GM18499 (cell line): ENCODE data around the gene PSMG4.

Experiments used
- ATAC-seq: cut with Tn5 transposase; IDR thresholded peaks from one replicate; pipeline ENCODE4 v1.9.1; 2021; ENCODE audit warnings: moderate number of reproducible peaks; ENCODE audit not compliant: insufficient read depth, unreplicated experiment

Gene PSMG4

GRCh38 chr6:3272911-3273547 is 14.3 kb downstream of the PSMG4 start:
- ATAC-seq, result no peak

GRCh38 chr6:3273707-3274521 is 15.2 kb downstream of the PSMG4 start:
- no peak for ATAC-seq

DNA sequence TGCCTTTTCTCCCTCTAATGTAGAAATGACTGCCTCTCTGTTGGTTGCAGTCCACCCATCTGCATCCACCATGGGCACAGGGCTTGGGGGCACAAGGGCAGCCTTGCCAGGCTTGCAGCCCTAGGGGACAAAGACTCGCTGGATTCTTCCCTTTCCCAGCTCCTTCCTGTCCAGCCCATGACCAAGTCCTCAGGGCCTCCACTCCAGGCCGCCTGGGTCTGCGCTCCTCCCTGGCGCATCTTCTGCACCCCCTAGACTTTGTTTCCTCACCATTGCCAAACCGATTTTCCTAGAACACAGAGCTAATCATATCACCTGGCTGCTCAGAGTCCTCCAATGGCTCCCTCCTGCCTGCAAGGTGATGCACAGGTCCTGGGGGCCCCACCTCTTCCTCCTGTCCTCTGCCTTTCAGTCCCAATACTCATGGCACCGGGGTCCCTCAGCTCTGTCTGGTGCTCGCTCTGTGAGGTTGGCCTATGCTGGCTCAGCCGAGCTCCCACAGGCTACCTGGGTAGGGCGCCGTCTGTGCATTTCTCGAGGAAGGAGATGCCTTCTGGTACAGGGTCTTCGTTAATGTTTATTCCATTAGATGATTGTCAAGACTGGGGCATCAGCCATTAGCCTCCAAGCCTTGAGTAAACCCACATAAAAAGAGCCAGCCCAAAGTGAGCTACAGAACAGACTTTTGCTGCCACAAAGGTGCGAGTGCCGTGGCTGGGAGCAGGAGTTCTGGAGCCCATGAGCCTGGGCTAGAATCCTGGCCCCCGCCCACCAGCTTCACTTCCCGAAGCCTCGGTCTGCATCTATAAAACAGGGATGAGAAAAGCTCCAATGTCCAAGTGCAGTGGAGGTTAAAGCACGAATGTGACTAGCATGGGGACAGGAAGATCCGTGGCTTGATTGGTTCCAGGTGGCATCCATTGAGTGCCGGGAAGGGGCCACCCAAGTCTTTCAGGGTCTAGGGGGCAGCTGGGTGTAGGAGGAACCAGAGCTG is 17.7 kb downstream of the PSMG4 start:
- no peak for ATAC-seq

DNA sequence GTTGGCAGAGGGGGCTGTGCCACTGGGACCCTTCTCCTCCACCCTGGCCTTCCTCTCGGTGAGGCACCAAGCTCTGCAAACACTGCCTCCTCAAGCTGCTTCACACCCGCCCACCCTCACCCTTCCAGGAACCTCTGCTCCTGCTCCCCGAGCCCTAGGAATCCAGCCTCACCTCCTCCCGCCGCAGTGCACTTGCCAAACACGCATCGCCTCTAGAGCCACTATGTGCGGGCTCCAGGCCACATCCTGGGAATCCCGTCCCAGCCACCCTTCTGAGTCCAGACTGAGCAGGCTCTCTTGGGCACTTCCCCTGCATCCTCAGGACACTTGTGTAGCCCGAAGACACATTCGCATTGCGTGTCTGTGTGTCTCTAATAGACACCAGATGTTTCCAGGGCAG is 18.5 kb downstream of the PSMG4 start:
- ATAC-seq, result no peak

DNA sequence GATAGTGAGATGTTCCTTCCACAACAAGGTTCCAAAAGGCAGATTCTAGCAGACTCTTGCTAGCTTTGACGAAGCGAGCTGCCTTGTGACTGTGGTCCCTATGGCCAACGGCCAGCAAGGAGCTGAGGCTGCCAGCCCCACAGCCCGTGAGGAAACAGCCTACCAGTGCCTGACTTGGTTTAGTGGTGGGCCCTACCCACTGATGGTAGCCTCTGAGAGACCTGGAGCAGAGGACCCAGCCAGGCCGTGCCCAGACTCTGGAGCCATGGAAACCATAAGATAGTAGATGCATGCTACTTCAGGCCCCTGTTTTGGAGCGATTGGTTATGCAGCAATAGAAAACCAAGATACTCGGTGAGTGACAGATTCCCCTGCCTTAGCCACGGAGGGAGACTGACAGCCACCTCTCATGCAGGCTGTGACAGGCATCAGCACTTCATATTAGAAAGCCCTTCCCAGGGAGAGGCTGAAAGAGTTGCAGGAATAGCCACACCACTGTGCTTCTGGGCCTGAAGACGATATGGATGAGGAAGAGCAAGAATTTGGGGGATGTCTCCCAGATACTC is 19.2 kb downstream of the PSMG4 start:
- ATAC-seq, result no peak

GRCh38 chr6:3278691-3279090 is 19.9 kb downstream of the PSMG4 start:
- no peak for ATAC-seq

DNA sequence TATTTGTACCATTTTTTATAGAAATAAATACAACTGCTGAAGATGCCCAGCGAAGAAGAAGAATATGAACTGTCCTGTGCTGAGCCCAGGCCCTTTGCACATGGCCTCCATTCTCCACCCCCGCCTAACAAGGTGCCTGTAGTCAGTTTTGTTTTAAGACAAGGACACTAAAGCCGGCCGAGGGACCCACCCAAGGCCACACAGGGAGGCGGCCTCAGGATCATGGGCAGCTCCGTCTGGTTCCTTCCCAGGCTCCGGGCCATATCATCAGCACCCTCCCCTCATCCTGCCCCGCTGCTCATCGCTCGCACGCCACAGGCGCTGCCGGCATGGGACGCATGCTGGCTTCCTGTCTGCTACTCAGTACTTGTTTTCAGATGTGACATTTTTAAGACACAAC is 21.3 kb downstream of the PSMG4 start:
- no peak for ATAC-seq

GRCh38 chr6:3280866-3281465 is 22.2 kb downstream of the PSMG4 start:
- no peak for ATAC-seq

GRCh38 chr6:3281631-3282475 is 23.1 kb downstream of the PSMG4 start:
- ATAC-seq, result no peak

- ATAC-seq, result no peak
Observed at GRCh38 chr6:3282476-3283236, 23.9 kb downstream of the PSMG4 start.

GRCh38 chr6:3283241-3283640 is 24.5 kb downstream of the PSMG4 start:
- no peak for ATAC-seq

- no peak for ATAC-seq
Observed at GRCh38 chr6:3283641-3284435, 25.1 kb downstream of the PSMG4 start.

DNA sequence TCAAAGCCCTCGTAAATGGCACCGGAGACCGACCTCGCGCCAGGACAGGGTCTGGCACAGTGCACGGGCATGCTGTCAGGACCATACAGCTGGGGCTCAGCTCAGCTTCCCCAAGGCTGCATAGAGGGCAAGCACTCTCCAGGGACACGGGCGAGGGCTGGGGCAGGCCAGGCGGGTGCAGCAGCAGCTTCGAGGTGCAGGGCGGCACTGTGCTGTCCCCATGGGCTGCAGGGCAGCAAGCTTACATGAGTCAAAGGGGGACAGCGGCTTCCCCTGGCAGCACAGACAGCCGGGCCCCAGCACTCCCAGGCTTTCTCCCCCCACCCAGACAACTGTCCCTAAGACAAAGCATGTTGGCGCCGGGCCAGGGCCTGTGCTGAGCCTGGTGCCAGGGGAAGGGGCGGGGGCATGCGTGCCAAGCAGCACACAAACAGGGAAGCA is 25.7 kb downstream of the PSMG4 start:
- no peak for ATAC-seq

DNA sequence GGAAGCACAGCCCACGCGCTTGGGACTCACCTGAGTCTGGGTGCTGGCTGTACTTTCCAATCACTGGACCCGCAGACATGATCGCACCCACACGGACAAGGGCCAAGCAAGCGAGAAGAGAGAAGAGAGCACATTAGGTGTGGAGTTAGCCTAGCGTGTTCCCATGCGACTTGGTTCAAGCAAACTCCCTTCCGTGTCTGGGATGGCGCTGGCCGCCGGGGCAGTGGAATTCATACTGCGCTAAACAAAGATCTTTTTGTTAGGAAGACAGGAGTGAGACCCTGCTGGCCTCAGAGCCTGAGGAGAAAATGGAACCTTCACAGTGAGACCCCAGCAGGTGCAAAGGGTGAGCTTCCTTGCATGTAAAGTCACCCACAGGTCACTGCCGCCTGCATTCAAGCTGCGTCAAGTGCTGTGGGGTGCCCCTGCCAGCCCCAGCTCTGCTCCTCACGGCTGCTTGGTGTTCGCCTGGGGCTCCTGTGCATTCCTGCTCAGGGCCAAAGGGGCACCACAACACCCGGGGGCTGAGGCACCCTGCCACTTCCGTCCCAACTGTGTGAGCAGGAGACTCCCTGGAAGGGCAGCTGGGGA is 26.4 kb downstream of the PSMG4 start:
- no peak for ATAC-seq

- no peak for ATAC-seq
Observed at GRCh38 chr6:3285732-3286131, 27.0 kb downstream of the PSMG4 start.

DNA sequence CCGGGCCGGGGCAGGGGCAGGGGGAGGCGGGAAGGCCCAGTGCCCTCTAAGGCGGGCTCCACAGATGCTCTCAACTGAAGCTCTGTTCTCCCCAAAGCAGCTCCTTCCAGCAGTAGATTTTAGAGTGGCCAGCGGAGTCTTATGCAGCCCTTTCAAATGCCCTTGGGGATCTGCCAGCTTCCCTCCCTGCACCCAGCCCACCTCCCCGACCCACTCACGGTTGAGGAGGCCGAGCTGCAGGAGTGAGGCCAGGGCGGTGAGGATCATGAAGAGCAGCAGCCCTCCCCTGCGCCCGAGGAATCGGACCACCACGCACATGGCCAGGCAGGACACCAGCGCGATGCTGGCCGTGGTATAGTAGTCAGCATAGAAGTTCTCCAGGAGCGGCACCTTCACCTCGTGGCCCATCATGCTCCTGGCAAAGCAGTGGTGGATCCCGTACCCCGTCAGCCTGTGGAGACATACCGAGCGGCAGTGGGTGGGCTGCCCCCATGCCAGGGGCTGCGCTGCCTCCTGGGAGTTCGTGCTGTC is 28.0 kb downstream of the PSMG4 start:
- no peak for ATAC-seq

- no peak for ATAC-seq
Observed at GRCh38 chr6:3287308-3287707, 28.6 kb downstream of the PSMG4 start.
